T-helper 2 cell treated with Interferon-gamma antibody and Interleukin-4, amounts not matched to agents 100 ng/mL and 5 ng/mL, for 36 hours (primary cell): Measurements from ENCODE around the gene KCNH6. TPM values are rescaled to one million over a fixed set of nuclear protein-coding genes. Genes with fewer than 3 reads are reported as not detected.

Experiments
- intact Hi-C: fragments of 100-400 bp; cut with micrococcal nuclease; formaldehyde crosslinking; loops from one replicate; pipeline ENCODE4 v1.15.1; 2023
- total RNA-seq: library from RNA; stranded (reverse); gene quantifications from 2 replicates; pipeline ENCODE4 v1.2.3, GENCODE V29; 2022

The KCNH6 gene
- total RNA-seq, 1 donor from 2014 or later: not detected

GRCh38 chr17:63595132-63595531 lies 72.0 kb downstream of the KCNH6 start:
- intact Hi-C loops: no loop called here

Other genes starting within 250 kb of the KCNH6 start
- gene CYB561, start 77.1 kb upstream of the KCNH6 start, total RNA-seq: 3.3 and 4.2 TPM in 2 replicates
- 1.5 and 1.6 TPM in 2 replicates for gene ACE, start 46.3 kb upstream of the KCNH6 start, total RNA-seq
- gene DCAF7, start 27.1 kb downstream of the KCNH6 start, total RNA-seq: 128 and 131 TPM in 2 replicates
- gene TACO1, start 77.5 kb downstream of the KCNH6 start, total RNA-seq: 18.0 and 18.4 TPM in 2 replicates
- gene MAP3K3, start 99.1 kb downstream of the KCNH6 start, total RNA-seq: 27.1 and 28.5 TPM in 2 replicates
- 457 and 470 TPM in 2 replicates for gene LIMD2, start 176.8 kb downstream of the KCNH6 start, total RNA-seq
- gene STRADA, start 218.4 kb downstream of the KCNH6 start, total RNA-seq: 54.1 and 54.8 TPM in 2 replicates